Activated gamma-delta T cell (primary cell): ENCODE measurements around the gene PCDHGA5.
"Not testable (repeated sequence)": the region's sequence is repeated elsewhere in the genome, so short reads cannot be mapped to it uniquely, and the experiment has no call there.

Experiments used
- DNase-seq: peaks from one replicate; lab custom pipeline; 2025; lab: John Stamatoyannopoulos, UW

The PCDHGA5 gene

GRCh38 chr5:141351591-141351990 is 12.4 kb upstream of the PCDHGA5 start:
- no peak for DNase-seq

DNA sequence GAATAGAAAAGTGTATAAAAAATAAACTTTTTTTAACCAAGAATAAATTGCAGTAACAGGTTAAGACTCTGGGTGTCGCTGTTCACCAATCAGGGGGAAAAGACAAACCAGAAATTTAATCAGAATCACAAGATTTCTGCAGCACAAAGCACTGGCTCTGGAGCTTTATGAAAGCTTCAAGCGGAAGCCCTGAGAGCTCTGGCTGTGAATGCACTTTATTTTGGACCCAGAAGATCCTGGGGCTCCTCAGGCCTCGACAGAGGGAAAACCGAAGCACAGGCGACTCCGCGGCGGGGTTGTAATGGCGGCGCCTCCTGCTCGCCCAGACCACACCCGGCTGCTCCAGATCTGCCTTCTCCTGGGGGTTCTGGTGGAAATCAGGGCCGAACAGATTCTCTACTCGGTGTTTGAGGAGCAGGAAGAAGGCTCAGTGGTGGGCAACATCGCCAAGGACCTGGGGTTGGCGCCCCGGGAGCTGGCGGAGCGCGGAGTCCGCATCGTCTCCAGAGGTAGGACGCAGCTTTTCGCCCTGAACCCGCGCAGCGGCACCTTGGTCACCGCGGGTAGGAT is 9.0 kb upstream of the PCDHGA5 start, which contains the start of gene PCDHGA4:
Gene PCDHGA4, plus strand, starts transcription at position 122 of the 570 bp plus-strand sequence. Its CDS starts 87 bp downstream, at position 209.
- no peak for DNase-seq

GRCh38 chr5:141355641-141356040 is 8.3 kb upstream of the PCDHGA5 start:
- DNase-seq: no peak

- no peak for DNase-seq
These were observed 7.8 kb upstream of the PCDHGA5 start for GRCh38 chr5:141356133-141356532.

- no peak for DNase-seq
These were observed 7.0 kb upstream of the PCDHGA5 start for GRCh38 chr5:141356950-141357349.

- DNase-seq: no peak
These were observed 4.1 kb upstream of the PCDHGA5 start, which contains the start of gene PCDHGB2 for GRCh38 chr5:141359790-141360426. Gene PCDHGB2 (plus strand): TSS chr5:141359994. CDS start chr5:141360136, 142 bp downstream.

DNA sequence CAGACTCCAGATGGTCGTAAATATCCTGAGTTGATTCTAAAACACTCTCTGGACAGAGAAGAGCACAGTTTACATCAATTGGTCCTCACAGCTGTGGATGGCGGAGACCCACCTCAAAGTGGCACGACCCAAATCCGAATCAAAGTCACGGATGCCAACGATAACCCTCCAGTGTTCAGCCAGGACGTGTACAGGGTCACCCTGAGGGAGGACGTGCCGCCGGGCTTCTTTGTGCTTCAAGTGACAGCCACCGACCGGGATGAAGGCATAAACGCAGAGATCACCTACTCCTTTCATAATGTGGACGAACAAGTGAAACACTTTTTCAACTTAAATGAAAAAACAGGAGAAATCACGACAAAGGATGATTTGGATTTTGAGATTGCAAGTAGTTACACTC is 3.3 kb upstream of the PCDHGA5 start:
- DNase-seq: no peak

DNA sequence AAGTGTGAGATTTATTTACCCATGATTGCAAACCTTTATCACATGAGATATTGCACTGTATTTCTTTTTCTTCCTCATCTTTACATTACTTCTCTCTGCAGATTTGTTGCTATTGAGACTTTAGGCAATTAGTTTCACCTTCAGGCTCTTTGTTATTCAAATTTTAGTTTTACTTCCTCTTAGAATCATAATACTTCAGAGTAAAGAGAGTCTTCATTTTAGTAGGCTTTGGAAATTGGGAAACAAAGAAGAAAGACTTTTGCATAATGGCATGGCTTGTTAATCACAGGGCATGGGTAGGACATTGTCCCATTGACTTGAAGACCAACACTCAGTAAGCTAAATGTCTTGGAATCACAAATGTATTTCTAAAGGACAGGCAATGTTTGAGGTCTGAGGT is 1.2 kb upstream of the PCDHGA5 start:
- DNase-seq: no peak

DNA sequence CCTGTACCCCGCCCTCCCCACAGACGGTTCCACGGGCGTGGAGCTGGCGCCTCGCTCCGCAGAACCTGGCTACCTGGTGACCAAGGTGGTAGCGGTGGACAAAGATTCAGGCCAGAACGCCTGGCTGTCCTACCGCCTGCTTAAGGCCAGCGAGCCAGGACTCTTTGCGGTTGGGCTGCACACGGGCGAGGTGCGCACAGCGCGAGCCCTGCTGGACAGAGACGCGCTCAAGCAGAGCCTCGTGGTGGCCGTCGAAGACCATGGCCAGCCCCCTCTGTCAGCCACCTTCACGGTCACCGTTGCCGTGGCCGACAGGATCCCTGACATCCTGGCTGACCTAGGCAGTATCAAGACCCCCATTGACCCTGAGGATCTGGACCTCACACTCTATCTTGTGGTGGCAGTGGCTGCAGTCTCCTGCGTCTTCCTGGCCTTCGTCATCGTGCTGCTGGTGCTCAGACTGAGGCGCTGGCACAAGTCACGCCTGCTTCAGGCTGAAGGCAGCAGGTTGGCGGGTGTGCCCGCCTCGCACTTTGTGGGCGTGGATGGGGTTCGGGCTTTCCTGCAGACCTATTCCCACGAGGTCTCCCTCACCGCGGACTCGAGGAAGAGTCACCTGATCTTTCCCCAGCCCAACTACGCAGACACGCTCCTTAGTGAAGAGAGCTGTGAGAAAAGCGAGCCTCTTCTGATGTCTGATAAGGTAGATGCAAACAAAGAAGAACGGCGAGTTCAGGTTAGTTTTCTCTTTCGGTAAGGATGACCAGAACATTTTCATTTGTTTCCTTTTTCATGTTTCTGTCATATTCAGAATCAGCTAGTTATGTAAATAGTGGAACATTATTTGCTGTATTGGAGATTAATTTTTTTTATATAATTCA is 2.3 kb downstream of the PCDHGA5 start:
- no peak for DNase-seq

- no peak for DNase-seq
These were observed 6.3 kb downstream of the PCDHGA5 start, which contains the start of gene PCDHGB3 for GRCh38 chr5:141369994-141370848. Gene PCDHGB3 (plus strand): TSS chr5:141370242. CDS start chr5:141370395, 153 bp downstream.

DNA sequence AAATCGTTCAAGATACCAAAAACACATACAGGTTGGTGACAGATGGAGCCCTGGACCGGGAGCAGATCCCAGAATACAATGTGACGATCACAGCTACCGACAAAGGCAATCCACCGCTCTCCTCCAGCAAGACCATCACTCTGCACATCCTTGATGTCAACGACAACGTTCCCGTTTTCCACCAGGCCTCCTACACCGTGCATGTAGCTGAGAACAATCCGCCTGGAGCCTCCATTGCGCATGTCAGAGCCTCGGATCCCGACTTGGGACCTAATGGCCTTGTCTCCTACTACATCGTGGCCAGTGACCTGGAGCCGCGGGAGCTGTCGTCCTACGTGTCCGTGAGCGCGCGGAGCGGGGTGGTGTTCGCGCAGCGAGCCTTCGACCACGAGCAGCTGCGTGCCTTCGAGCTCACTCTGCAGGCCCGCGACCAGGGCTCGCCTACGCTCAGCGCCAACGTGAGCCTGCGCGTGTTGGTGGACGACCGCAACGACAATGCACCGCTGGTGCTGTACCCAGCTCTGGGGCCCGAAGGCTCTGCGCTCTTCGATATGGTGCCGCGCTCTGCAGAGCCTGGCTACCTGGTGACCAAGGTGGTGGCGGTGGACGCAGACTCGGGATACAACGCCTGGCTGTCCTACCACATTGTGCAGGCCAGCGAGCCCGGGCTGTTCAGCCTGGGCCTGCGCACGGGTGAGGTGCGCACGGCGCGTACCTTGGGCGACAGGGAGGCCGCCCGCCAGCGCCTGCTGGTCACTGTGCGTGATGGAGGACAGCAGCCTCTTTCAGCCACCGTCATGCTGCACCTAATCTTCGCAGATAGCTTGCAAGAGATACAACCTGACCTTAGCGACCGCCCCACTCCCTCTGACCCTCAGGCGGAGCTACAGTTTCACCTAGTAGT is 7.9 kb downstream of the PCDHGA5 start:
- DNase-seq: no peak

GRCh38 chr5:141373673-141374317 is 9.8 kb downstream of the PCDHGA5 start, which contains the start of gene PCDHGA6:
Gene PCDHGA6 (plus strand): TSS chr5:141373891. CDS start chr5:141374084, 193 bp downstream.
- no peak for DNase-seq

- no peak for DNase-seq
These were observed 10.7 kb downstream of the PCDHGA5 start for GRCh38 chr5:141374627-141375026.

GRCh38 chr5:141375444-141376155 is 11.6 kb downstream of the PCDHGA5 start:
- not testable (repeated sequence) for DNase-seq

GRCh38 chr5:141382469-141383294 is 18.7 kb downstream of the PCDHGA5 start, which contains the start of gene PCDHGA7:
Gene PCDHGA7 (plus strand): TSS chr5:141382742. CDS start chr5:141382900, 158 bp downstream.
- DNase-seq: no peak

GRCh38 chr5:141383345-141383744 is 19.4 kb downstream of the PCDHGA5 start:
- DNase-seq: no peak

DNA sequence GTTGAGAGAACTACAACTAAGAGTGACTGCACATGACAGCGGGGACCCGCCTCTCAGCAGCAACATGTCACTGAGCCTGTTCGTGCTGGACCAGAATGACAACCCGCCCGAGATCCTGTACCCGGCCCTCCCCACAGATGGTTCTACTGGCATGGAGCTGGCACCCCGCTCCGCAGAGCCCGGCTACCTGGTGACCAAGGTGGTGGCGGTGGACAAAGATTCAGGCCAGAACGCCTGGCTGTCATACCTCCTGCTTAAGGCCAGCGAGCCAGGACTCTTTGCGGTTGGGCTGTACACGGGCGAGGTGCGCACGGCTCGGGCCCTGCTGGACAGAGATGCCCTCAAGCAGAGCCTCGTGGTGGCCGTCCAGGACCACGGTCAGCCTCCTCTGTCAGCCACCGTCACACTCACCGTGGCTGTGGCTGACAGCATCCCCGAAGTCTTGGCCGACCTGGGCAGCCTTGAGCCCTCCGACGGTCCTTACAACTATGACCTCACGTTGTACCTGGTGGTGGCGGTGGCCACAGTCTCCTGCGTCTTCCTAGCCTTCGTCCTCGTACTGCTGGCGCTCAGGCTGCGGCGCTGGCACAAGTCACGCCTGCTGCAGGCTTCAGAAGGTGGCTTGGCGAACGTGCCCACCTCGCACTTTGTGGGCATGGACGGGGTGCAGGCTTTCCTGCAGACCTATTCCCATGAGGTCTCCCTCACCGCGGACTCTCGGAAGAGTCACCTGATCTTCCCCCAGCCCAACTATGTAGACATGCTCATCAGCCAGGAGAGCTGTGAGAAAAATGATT is 20.7 kb downstream of the PCDHGA5 start:
- no peak for DNase-seq
